Tibial nerve (tissue), 4 donors: ENCODE results near the gene HEG1.

Experiments used
- EP300 ChIP-seq, 2 donors: sonication (generic); formaldehyde crosslinking; IDR thresholded peaks; one replicate each; pipeline ENCODE4 v1.6.1; 2017; ENCODE audit warnings: antibody characterized with exemption in 2 of 2, mild to moderate bottlenecking in 1 of 2
- POLR2A ChIP-seq, 2 donors: fragments of 450-650 bp; IDR thresholded peaks; one replicate each; pipeline ENCODE4 v1.6.1; 2017; ENCODE audit warnings: antibody characterized with exemption in 2 of 2, mild to moderate bottlenecking in 2 of 2, moderate library complexity in 2 of 2
- TF ChIP-seq, protein P1 (sequence below), 5 experiments: fragments of 200-600 bp in 3 of 5; fragments of 450-650 bp in 2 of 5; sonication (generic) in 3 of 5; IDR thresholded peaks; one replicate each; pipeline ENCODE4 v1.5.1; 2016 to 2019; ENCODE audit warnings: antibody characterized with exemption in 5 of 5, mild to moderate bottlenecking in 3 of 5, moderate library complexity in 2 of 5

DNA sequence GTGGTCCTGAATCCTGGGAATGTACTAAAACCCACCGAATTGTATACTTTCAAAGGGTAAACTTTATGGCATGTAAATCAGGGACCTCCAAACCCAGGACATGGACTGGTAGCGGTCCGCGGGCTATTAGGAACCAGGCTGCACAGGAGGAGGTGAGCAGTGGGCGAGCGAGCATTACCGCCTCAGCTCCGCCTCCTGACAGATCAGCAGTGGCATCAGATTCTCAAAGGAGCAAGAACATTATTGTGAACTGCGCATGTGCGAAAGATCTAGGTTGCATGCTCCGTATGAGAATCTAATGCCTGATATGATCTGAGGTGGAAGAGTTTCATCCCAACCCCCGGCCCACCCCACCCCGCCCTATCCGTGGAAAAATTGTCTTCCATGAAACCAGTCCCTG, 22.2 kb downstream of the HEG1 start:
- TF ChIP-seq POLR2A (IDR thresholded peaks at IDR 0.05) (no peak), EP300 (IDR thresholded peaks at IDR 0.05) (no peak)
- TF ChIP-seq, protein P1, sequence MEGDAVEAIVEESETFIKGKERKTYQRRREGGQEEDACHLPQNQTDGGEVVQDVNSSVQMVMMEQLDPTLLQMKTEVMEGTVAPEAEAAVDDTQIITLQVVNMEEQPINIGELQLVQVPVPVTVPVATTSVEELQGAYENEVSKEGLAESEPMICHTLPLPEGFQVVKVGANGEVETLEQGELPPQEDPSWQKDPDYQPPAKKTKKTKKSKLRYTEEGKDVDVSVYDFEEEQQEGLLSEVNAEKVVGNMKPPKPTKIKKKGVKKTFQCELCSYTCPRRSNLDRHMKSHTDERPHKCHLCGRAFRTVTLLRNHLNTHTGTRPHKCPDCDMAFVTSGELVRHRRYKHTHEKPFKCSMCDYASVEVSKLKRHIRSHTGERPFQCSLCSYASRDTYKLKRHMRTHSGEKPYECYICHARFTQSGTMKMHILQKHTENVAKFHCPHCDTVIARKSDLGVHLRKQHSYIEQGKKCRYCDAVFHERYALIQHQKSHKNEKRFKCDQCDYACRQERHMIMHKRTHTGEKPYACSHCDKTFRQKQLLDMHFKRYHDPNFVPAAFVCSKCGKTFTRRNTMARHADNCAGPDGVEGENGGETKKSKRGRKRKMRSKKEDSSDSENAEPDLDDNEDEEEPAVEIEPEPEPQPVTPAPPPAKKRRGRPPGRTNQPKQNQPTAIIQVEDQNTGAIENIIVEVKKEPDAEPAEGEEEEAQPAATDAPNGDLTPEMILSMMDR (IDR thresholded peaks at IDR 0.05): no peak
